ENCODE measurements around the gene KCNQ2. TPM values are rescaled to one million over a fixed set of nuclear protein-coding genes. Genes with fewer than 3 reads are reported as not detected.

The KCNQ2 gene
- total RNA-seq, 2 donors from 2014 or later, result 0.19 to 0.27 TPM

GRCh38 chr20:63504642-63505041, 32.2 kb upstream of the KCNQ2 start:
- Histone ChIP-seq H3K4me3 (no peak overlapping the region), H3K4me1 (no peaks in the 10 kb centered on the region), H3K9me3 (no peaks in the 10 kb centered on the region), H3K9ac (ENCODE audit: low read depth in 2 of 2, low read length in 2 of 2) (no peak overlapping the region), H3K27me3 (peaks cover 18% of the 10 kb centered on the region), H3K36me3 (no peaks in the 10 kb centered on the region), H3K27ac (no peak overlapping the region)
- TF ChIP-seq CTCF (IDR thresholded peaks at IDR 0.05), result no peak
- intact Hi-C loops (cut with DNase I), result no loop called here
- no peak for DNase-seq

GRCh38 chr20:63503524-63503923, 31.1 kb upstream of the KCNQ2 start:
- no peak for TF ChIP-seq CTCF (IDR thresholded peaks at IDR 0.05)
- Histone ChIP-seq H3K9me3 (no peaks in the 10 kb centered on the region), H3K4me1 (no peaks in the 10 kb centered on the region), H3K4me3 (no peak overlapping the region), H3K27me3 (peaks cover 28% of the 10 kb centered on the region), H3K27ac (no peak overlapping the region), H3K36me3 (no peaks in the 10 kb centered on the region), H3K9ac (ENCODE audit: low read depth in 2 of 2, low read length in 2 of 2) (no peak overlapping the region)
- intact Hi-C loops (cut with DNase I), result no loop called here
- no peak for DNase-seq

GRCh38 chr20:63502671-63503172, 30.3 kb upstream of the KCNQ2 start:
- H3K9ac ChIP-seq (ENCODE audit: low read depth in 2 of 2, low read length in 2 of 2), result no peak overlapping the region
- H3K36me3 ChIP-seq, result no peaks in the 10 kb centered on the region
- no peak for TF ChIP-seq CTCF (IDR thresholded peaks at IDR 0.05)
- no peaks in the 10 kb centered on the region for H3K9me3 ChIP-seq
- DNase-seq, result no peak
- H3K27ac ChIP-seq, result no peak overlapping the region
- H3K27me3 ChIP-seq, result peaks cover 36% of the 10 kb centered on the region
- no peaks in the 10 kb centered on the region for H3K4me1 ChIP-seq
- H3K4me3 ChIP-seq, result no peak overlapping the region
- intact Hi-C loops (cut with DNase I), result no loop called here

GRCh38 chr20:63501818-63502670, 29.6 kb upstream of the KCNQ2 start:
- peaks cover 42% of the 10 kb centered on the region for H3K27me3 ChIP-seq

More at GRCh38 chr20:63501818-63502670, 29.6 kb upstream of the KCNQ2 start:
- Histone ChIP-seq H3K4me3 (no peak overlapping the region), H3K36me3 (no peaks in the 10 kb centered on the region), H3K27ac (no peak overlapping the region), H3K9ac (ENCODE audit: low read depth in 2 of 2, low read length in 2 of 2) (no peak overlapping the region), H3K9me3 (no peaks in the 10 kb centered on the region), H3K4me1 (no peaks in the 10 kb centered on the region)
- no peak for DNase-seq
- TF ChIP-seq CTCF (IDR thresholded peaks at IDR 0.05), result no peak
- intact Hi-C loops (cut with DNase I), result no loop called here
